Uterus (tissue), 4 donors: ENCODE results near the gene PIP5KL1. TPM values are rescaled to one million over a fixed set of nuclear protein-coding genes. Genes with fewer than 3 reads are reported as not detected.
A peak's percentile ranks its signal among the peaks of the same experiment; 100 is the strongest.

Experiments used
- DNase-seq, 2 donors: peaks; one replicate each; pipeline ENCODE4 v3.0.0-alpha.2; 2019 to 2020
- H3K27ac ChIP-seq, 2 donors: fragments of 200-600 bp; sonication (generic); 1 replicate in 1 of 2; 2 replicates in 1 of 2; pipeline ENCODE4 v1.5.1; 2016 to 2018
- H3K27me3 ChIP-seq, 2 donors: fragments of 200-600 bp; sonication (generic); one replicate each; pipeline ENCODE4 v1.5.1; 2018 to 2019; ENCODE audit warnings: control low read depth in 1 of 2
- H3K36me3 ChIP-seq, 2 donors: fragments of 200-600 bp; sonication (generic); one replicate each; pipeline ENCODE4 v1.5.1; 2019; ENCODE audit warnings: control low read depth in 1 of 2
- H3K4me1 ChIP-seq, 2 donors: fragments of 200-600 bp; sonication (generic); one replicate each; pipeline ENCODE4 v1.5.1; 2018 to 2019; ENCODE audit warnings: control low read depth in 1 of 2
- H3K4me3 ChIP-seq, 2 donors: fragments of 200-600 bp; sonication (generic); 1 replicate in 1 of 2; 2 replicates in 1 of 2; pipeline ENCODE4 v1.5.1; 2018 to 2019; ENCODE audit warnings: mild to moderate bottlenecking in 1 of 2
- H3K9me3 ChIP-seq, 2 donors: fragments of 200-600 bp; sonication (generic); one replicate each; pipeline ENCODE4 v1.5.1; 2019; ENCODE audit warnings: control low read depth in 1 of 2
- CTCF ChIP-seq, 4 experiments: fragments of 200-600 bp in 2 of 4; fragments of 450-650 bp in 2 of 4; sonication (generic) in 2 of 4; IDR thresholded peaks; one replicate each; pipeline ENCODE4 v1.5.1; 2016 to 2019; ENCODE audit warnings: antibody characterized with exemption in 4 of 4, mild to moderate bottlenecking in 2 of 4, moderate library complexity in 1 of 4
- POLR2A ChIP-seq, 2 donors: fragments of 450-650 bp; IDR thresholded peaks; one replicate each; pipeline ENCODE4 v1.6.1; 2016; ENCODE audit warnings: antibody characterized with exemption in 2 of 2, mild to moderate bottlenecking in 1 of 2, moderate library complexity in 1 of 2
- intact Hi-C: fragments of 100-400 bp; cut with DNase I; formaldehyde crosslinking; loops from one replicate; pipeline ENCODE4 v1.15.1; 2023; ENCODE audit warnings: low total_unique reads
- total RNA-seq, 4 donors: library from RNA; depleted of rRNA in 3 of 4; stranded (reverse); fragments of >200 nt in 3 of 4; gene quantifications; one replicate each; pipeline versions ENCODE4 v1.1.0 to v1.2.4, GENCODE V29; 2014 to 2023
- donor health status: DM: yes; HTN: yes; CAD: no.

Gene PIP5KL1
- total RNA-seq, 4 donors from 2014 or later: 2.9 to 11.3 (median 3.2) TPM; not detected in 1

- no peaks in the 10 kb centered on the region for H3K9me3 ChIP-seq
- H3K4me3 ChIP-seq: no peak overlapping the region
- no peak for TF ChIP-seq POLR2A (IDR thresholded peaks at IDR 0.05)
- TF ChIP-seq CTCF (IDR thresholded peaks at IDR 0.05): no peak
- H3K27me3 ChIP-seq: no peaks in the 10 kb centered on the region
- no peaks in the 10 kb centered on the region for H3K36me3 ChIP-seq
- DNase-seq: peak; percentile 79
- intact Hi-C loops: no loop called here
- H3K4me1 ChIP-seq: peaks cover 27 to 61% of the 10 kb centered on the region in 2 donors
- peak overlapping the region; percentile 90 to 91 for H3K27ac ChIP-seq
Measured at GRCh38 chr9:127974769-127975261, 44.2 kb upstream of the PIP5KL1 start.

- Histone ChIP-seq H3K4me3 (no peak overlapping the region), H3K9me3 (no peaks in the 10 kb centered on the region), H3K27ac (peak overlapping the region; percentile 90 to 91), H3K27me3 (no peaks in the 10 kb centered on the region), H3K4me1 (peaks cover 27 to 64% of the 10 kb centered on the region in 2 donors), H3K36me3 (no peaks in the 10 kb centered on the region)
- intact Hi-C loops: no loop called here
- no peak for DNase-seq
- TF ChIP-seq CTCF (IDR thresholded peaks at IDR 0.05) (no peak), POLR2A (IDR thresholded peaks at IDR 0.05) (no peak)
Measured at GRCh38 chr9:127974001-127974768, 43.6 kb upstream of the PIP5KL1 start.

- Histone ChIP-seq H3K9me3 (no peaks in the 10 kb centered on the region), H3K27me3 (no peaks in the 10 kb centered on the region), H3K4me1 (peaks cover 28 to 70% of the 10 kb centered on the region in 2 donors), H3K4me3 (no peak overlapping the region), H3K27ac (peak overlapping the region; percentile 90 to 91), H3K36me3 (no peaks in the 10 kb centered on the region)
- intact Hi-C loops: no loop called here
- TF ChIP-seq CTCF (IDR thresholded peaks at IDR 0.05): no peak
- TF ChIP-seq POLR2A (IDR thresholded peaks at IDR 0.05): no peak
- DNase-seq: no peak
Measured at GRCh38 chr9:127973169-127974000, 42.8 kb upstream of the PIP5KL1 start.

- Histone ChIP-seq H3K4me1 (peaks cover 34 to 75% of the 10 kb centered on the region in 2 donors), H3K4me3 (peak overlapping the region in 1 of 2 donors; percentile 10), H3K9me3 (no peaks in the 10 kb centered on the region), H3K36me3 (no peaks in the 10 kb centered on the region), H3K27me3 (no peaks in the 10 kb centered on the region), H3K27ac (peak overlapping the region; percentile 90 to 91)
- TF ChIP-seq CTCF (IDR thresholded peaks at IDR 0.05) (peak in 1 of 4 experiments; percentile 19), POLR2A (IDR thresholded peaks at IDR 0.05) (no peak)
- intact Hi-C loops: no loop called here
- DNase-seq: peak in 1 of 2 donors; percentile 36
Measured at GRCh38 chr9:127972236-127972871, 41.8 kb upstream of the PIP5KL1 start.
